NK-92 (cell line): Measurements from ENCODE around the gene STEAP1B.
"Not testable (repeated sequence)": the region's sequence is repeated elsewhere in the genome, so short reads cannot be mapped to it uniquely, and the experiment has no call there.

ENCODE experiments used
- DNase-seq: peaks from one replicate; lab custom pipeline; 2025; ENCODE audit not compliant: unreplicated experiment; lab: John Stamatoyannopoulos, UW

Gene STEAP1B

GRCh38 chr7:22499888-22500689 is at the start of gene STEAP1B:
TSS of gene STEAP1B (minus strand) at chr7:22500188. CDS start at chr7:22494855, 5,333 bp downstream.
- not testable (repeated sequence) for DNase-seq

GRCh38 chr7:22549051-22549450 is 49.1 kb upstream of the STEAP1B start:
- no peak for DNase-seq

GRCh38 chr7:22548313-22548712 is 48.3 kb upstream of the STEAP1B start:
- no peak for DNase-seq

GRCh38 chr7:22546769-22547168 is 46.8 kb upstream of the STEAP1B start:
- no peak for DNase-seq

- DNase-seq = no peak
These were observed 45.5 kb upstream of the STEAP1B start for GRCh38 chr7:22545529-22545928.

GRCh38 chr7:22544245-22544644 is 44.3 kb upstream of the STEAP1B start:
- DNase-seq = no peak

GRCh38 chr7:22543169-22543568 is 43.2 kb upstream of the STEAP1B start:
- DNase-seq = no peak

- no peak for DNase-seq
These were observed 42.7 kb upstream of the STEAP1B start for GRCh38 chr7:22542669-22543068.

GRCh38 chr7:22542254-22542653 is 42.3 kb upstream of the STEAP1B start:
- no peak for DNase-seq

- DNase-seq = no peak
These were observed 41.8 kb upstream of the STEAP1B start for GRCh38 chr7:22541789-22542188.

- DNase-seq = not testable (repeated sequence)
These were observed 28.5 kb upstream of the STEAP1B start for GRCh38 chr7:22528537-22528936.

GRCh38 chr7:22524353-22524947 is 24.5 kb upstream of the STEAP1B start:
- not testable (repeated sequence) for DNase-seq

- DNase-seq = not testable (repeated sequence)
These were observed 23.7 kb upstream of the STEAP1B start for GRCh38 chr7:22523478-22524352.

- not testable (repeated sequence) for DNase-seq
These were observed 19.6 kb upstream of the STEAP1B start for GRCh38 chr7:22519560-22519959.

- DNase-seq = not testable (repeated sequence)
These were observed 17.0 kb upstream of the STEAP1B start for GRCh38 chr7:22516950-22517349.

- DNase-seq = not testable (repeated sequence)
These were observed 15.0 kb upstream of the STEAP1B start for GRCh38 chr7:22514963-22515362.

GRCh38 chr7:22507320-22507719 is 7.3 kb upstream of the STEAP1B start:
- not testable (repeated sequence) for DNase-seq

GRCh38 chr7:22506316-22507020 is 6.5 kb upstream of the STEAP1B start:
- DNase-seq = not testable (repeated sequence)

- not testable (repeated sequence) for DNase-seq
These were observed 4.5 kb upstream of the STEAP1B start for GRCh38 chr7:22504519-22504918.

- not testable (repeated sequence) for DNase-seq
These were observed 2.1 kb upstream of the STEAP1B start for GRCh38 chr7:22502104-22502503.

GRCh38 chr7:22501336-22501735 is 1.3 kb upstream of the STEAP1B start:
- not testable (repeated sequence) for DNase-seq
